HEK293 (cell line): ENCODE data around the gene CNOT2.
A peak's percentile ranks its signal among the peaks of the same experiment; 100 is the strongest.

ENCODE experiments used
- CTCF ChIA-PET: fragments of 350-600 bp; formaldehyde crosslinking; extraction: SDS; loops from one replicate; lab custom pipeline; 2021; ENCODE audit warnings: antibody characterized with exemption; lab: Yijun Ruan, JAX
- POLR2A ChIA-PET: fragments of 300-600 bp; formaldehyde crosslinking; extraction: SDS; loops from one replicate; lab custom pipeline; 2020; ENCODE audit warnings: antibody characterized with exemption, inconsistent platforms; lab: Yijun Ruan, JAX
- H3K27ac ChIP-seq: fragments of 200-500 bp; sonication (Bioruptor generic); 2 replicates; pipeline ENCODE4 v1.5.1; 2014; ENCODE audit warnings: low read depth, low read length, control low read depth, inconsistent platforms; ENCODE audit errors: extremely low read depth
- H3K36me3 ChIP-seq, 2 experiments: fragments of 200-500 bp in 1 of 2; sonication (Bioruptor generic) in 1 of 2; 1 replicate in 1 of 2; 2 replicates in 1 of 2; pipeline ENCODE4 v1.5.1; 2014 to 2017; ENCODE audit warnings: inconsistent platforms in 2 of 2, low read length in 2 of 2; ENCODE audit not compliant: control insufficient read depth in 2 of 2, insufficient read depth in 1 of 2
- H3K4me1 ChIP-seq: fragments of 200-500 bp; sonication (Bioruptor generic); 2 replicates; pipeline ENCODE4 v1.5.1; 2014; ENCODE audit warnings: mild to moderate bottlenecking, low read length, inconsistent platforms; ENCODE audit not compliant: control insufficient read depth, insufficient read depth
- H3K4me3 ChIP-seq: 2 replicates; pipeline ENCODE4 v1.5.1; 2011; ENCODE audit warnings: low read depth, mild to moderate bottlenecking, control low read depth, low read length, moderate library complexity
- H3K9me3 ChIP-seq: fragments of 200-500 bp; sonication (Bioruptor generic); 2 replicates; pipeline ENCODE4 v1.5.1; 2014; ENCODE audit warnings: low read depth, low read length, inconsistent platforms; ENCODE audit not compliant: control insufficient read depth, insufficient read depth
- EGR2 ChIP-seq: fragments of 450-650 bp; formaldehyde crosslinking; IDR thresholded peaks from 2 replicates; pipeline ENCODE4 v1.5.1; 2016; ENCODE audit warnings: low read depth, missing biosample characterization, missing genetic modification characterization
- SP7 ChIP-seq: fragments of 450-650 bp; formaldehyde crosslinking; IDR thresholded peaks from 2 replicates; pipeline ENCODE4 v1.5.1; 2016; ENCODE audit warnings: missing biosample characterization, missing genetic modification characterization
- ZBTB48 ChIP-seq: fragments of 450-650 bp; formaldehyde crosslinking; IDR thresholded peaks from 2 replicates; pipeline ENCODE4 v1.5.1; 2016; ENCODE audit warnings: missing biosample characterization, missing genetic modification characterization
- ZEB2 ChIP-seq: fragments of 450-650 bp; formaldehyde crosslinking; IDR thresholded peaks from 2 replicates; pipeline ENCODE4 v1.5.1; 2016; ENCODE audit warnings: missing biosample characterization, missing genetic modification characterization
- ZFP69B ChIP-seq: fragments of 450-650 bp; formaldehyde crosslinking; IDR thresholded peaks from 2 replicates; pipeline ENCODE4 v1.5.1; 2016; ENCODE audit warnings: missing biosample characterization, missing genetic modification characterization
- ZNF133 ChIP-seq: fragments of 450-650 bp; formaldehyde crosslinking; IDR thresholded peaks from 2 replicates; pipeline ENCODE4 v1.5.1; 2016; ENCODE audit warnings: missing biosample characterization, missing genetic modification characterization
- ZNF174 ChIP-seq: fragments of 450-650 bp; formaldehyde crosslinking; IDR thresholded peaks from 2 replicates; pipeline ENCODE4 v1.5.0; 2017; ENCODE audit warnings: missing biosample characterization, mild to moderate bottlenecking, missing genetic modification characterization
- ZNF19 ChIP-seq: fragments of 450-650 bp; formaldehyde crosslinking; IDR thresholded peaks from 2 replicates; pipeline ENCODE4; 2016; ENCODE audit warnings: missing biosample characterization, missing genetic modification characterization, low read depth
- ZNF335 ChIP-seq: fragments of 450-650 bp; formaldehyde crosslinking; conservative IDR thresholded peaks from 2 replicates; pipeline ENCODE4 v1.5.1; 2016; ENCODE audit warnings: missing biosample characterization, missing genetic modification characterization
- ZNF366 ChIP-seq: fragments of 450-650 bp; formaldehyde crosslinking; conservative IDR thresholded peaks from 2 replicates; pipeline ENCODE4 v1.5.1; 2016; ENCODE audit warnings: missing biosample characterization, missing genetic modification characterization
- ZNF423 ChIP-seq: fragments of 450-650 bp; formaldehyde crosslinking; IDR thresholded peaks from 2 replicates; pipeline ENCODE4 v1.5.1; 2016; ENCODE audit warnings: missing biosample characterization, missing genetic modification characterization
- ZNF501 ChIP-seq: fragments of 450-650 bp; formaldehyde crosslinking; IDR thresholded peaks from 2 replicates; pipeline ENCODE4 v1.5.1; 2016; ENCODE audit warnings: missing biosample characterization, missing genetic modification characterization
- ZNF529 ChIP-seq: fragments of 450-650 bp; formaldehyde crosslinking; IDR thresholded peaks from 2 replicates; pipeline ENCODE4 v1.5.1; 2017; ENCODE audit warnings: missing genetic modification characterization, missing biosample characterization; ENCODE audit not compliant: insufficient replicate concordance
- ZNF600 ChIP-seq: fragments of 450-650 bp; formaldehyde crosslinking; IDR thresholded peaks from 2 replicates; pipeline ENCODE4 v1.5.1; 2016; ENCODE audit warnings: missing biosample characterization, missing genetic modification characterization
- ZXDB ChIP-seq: fragments of 450-650 bp; formaldehyde crosslinking; IDR thresholded peaks from 2 replicates; pipeline ENCODE4 v1.5.1; 2016; ENCODE audit warnings: missing biosample characterization, missing genetic modification characterization
- TF ChIP-seq, protein P1 (sequence below): fragments of 450-650 bp; formaldehyde crosslinking; conservative IDR thresholded peaks from 2 replicates; pipeline ENCODE4 v1.5.1; 2016; ENCODE audit warnings: low read depth, missing biosample characterization, missing genetic modification characterization
- TF ChIP-seq, protein P2 (sequence below): fragments of 450-650 bp; formaldehyde crosslinking; IDR thresholded peaks from 2 replicates; pipeline ENCODE4 v1.5.1; 2017; ENCODE audit warnings: missing biosample characterization, mild to moderate bottlenecking, missing genetic modification characterization, moderate library complexity
- TF ChIP-seq, protein P3 (sequence below): fragments of 450-650 bp; formaldehyde crosslinking; optimal IDR thresholded peaks from 2 replicates; pipeline ENCODE3; 2016; ENCODE audit warnings: missing biosample characterization, mild to moderate bottlenecking, missing genetic modification characterization

CNOT2 gene

DNA sequence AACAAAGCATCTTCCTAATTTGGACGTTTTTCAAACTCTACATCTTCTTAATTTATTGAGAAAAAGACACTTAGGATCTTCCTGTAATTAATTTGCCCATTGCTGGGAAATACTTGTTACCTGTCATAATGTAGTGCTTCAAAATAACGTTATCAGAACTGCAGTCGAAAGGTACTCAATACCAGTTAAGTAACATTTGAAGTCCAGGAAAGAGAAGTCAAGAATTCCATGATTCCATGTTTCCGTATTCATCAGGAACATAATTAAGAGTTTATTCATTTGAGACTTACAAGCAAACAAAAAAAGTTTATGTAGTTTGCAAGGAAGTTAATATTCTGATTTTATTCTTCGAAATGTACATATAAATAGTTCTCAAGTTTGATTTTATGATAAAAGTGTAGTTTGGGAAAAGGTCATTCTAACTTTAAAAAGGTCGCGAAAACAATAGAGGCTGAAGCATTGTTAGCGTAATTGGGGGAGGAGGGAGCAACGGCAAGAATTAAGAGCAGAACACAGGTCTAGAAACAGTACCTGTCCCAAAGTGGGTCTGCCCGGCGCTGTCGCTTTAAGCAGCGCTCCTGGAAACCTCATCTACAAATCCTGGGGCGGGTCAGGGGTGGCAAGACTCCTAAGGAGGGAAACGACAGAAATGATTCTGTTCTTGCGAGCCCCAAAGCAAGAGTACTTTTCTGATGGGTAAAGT is 121.6 kb downstream of the CNOT2 start:
- Histone ChIP-seq H3K4me3 (no peak overlapping the region), H3K27ac (no peak overlapping the region), H3K9me3 (no peaks in the 10 kb centered on the region), H3K36me3 (no peaks in the 10 kb centered on the region), H3K4me1 (peaks cover 3% of the 10 kb centered on the region; the same call in 1 of the 2 replicates)
- CTCF ChIA-PET: no interaction called here
- TF ChIP-seq ZNF335 (tag by site-specific recombination): no peak
- TF ChIP-seq, protein P1, sequence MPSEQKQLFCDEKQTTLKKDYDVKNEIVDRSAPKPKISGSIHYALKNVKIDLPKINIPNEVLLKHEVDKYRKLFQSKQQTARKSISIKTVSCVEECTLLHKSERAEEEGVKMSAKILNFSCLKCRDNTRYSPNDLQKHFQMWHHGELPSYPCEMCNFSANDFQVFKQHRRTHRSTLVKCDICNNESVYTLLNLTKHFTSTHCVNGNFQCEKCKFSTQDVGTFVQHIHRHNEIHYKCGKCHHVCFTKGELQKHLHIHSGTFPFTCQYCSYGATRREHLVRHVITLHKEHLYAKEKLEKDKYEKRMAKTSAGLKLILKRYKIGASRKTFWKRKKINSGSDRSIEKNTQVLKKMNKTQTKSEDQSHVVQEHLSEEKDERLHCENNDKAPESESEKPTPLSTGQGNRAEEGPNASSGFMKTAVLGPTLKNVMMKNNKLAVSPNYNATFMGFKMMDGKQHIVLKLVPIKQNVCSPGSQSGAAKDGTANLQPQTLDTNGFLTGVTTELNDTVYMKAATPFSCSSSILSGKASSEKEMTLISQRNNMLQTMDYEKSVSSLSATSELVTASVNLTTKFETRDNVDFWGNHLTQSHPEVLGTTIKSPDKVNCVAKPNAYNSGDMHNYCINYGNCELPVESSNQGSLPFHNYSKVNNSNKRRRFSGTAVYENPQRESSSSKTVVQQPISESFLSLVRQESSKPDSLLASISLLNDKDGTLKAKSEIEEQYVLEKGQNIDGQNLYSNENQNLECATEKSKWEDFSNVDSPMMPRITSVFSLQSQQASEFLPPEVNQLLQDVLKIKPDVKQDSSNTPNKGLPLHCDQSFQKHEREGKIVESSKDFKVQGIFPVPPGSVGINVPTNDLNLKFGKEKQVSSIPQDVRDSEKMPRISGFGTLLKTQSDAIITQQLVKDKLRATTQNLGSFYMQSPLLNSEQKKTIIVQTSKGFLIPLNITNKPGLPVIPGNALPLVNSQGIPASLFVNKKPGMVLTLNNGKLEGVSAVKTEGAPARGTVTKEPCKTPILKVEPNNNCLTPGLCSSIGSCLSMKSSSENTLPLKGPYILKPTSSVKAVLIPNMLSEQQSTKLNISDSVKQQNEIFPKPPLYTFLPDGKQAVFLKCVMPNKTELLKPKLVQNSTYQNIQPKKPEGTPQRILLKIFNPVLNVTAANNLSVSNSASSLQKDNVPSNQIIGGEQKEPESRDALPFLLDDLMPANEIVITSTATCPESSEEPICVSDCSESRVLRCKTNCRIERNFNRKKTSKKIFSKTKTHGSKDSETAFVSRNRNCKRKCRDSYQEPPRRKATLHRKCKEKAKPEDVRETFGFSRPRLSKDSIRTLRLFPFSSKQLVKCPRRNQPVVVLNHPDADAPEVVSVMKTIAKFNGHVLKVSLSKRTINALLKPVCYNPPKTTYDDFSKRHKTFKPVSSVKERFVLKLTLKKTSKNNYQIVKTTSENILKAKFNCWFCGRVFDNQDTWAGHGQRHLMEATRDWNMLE (tag by site-specific recombination): no peak
- no peak for TF ChIP-seq ZNF19 (tag by site-specific recombination)
- TF ChIP-seq ZNF174: no peak
- TF ChIP-seq ZNF133 (tag by site-specific recombination): no peak
- peak; percentile 38 for TF ChIP-seq ZNF529
- TF ChIP-seq ZBTB48 (tag by site-specific recombination): no peak
- POLR2A ChIA-PET: interaction anchor here (0.6 kb wide), 1 partner anchor 159 kb away, joined by 3 read pairs; no protein-coding TSS in a partner anchor

DNA sequence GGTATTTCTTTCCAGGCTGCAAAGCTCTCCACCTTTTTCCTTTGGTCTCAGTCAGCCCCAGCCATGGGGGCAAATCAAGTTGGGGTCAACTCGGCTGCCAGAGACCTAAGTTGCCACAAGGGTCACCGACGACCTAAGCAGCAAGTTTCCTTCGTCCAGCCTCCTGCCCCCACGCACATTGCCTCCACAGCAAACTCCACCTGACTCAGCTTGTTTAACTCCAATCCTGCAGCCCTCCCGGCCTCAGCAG is 122.1 kb downstream of the CNOT2 start:
- Histone ChIP-seq H3K9me3 (no peaks in the 10 kb centered on the region), H3K36me3 (no peaks in the 10 kb centered on the region), H3K4me3 (peak overlapping the region; percentile 83), H3K4me1 (peaks cover 3% of the 10 kb centered on the region; the same call in 1 of the 2 replicates), H3K27ac (peak overlapping the region; percentile 43; the same call in 1 of the 2 replicates)
- 0 out of 2 replicates have a peak, but pooled peaks have one; percentile 45 for TF ChIP-seq ZNF501 (tag by site-specific recombination)
- TF ChIP-seq ZFP69B: no peak
- no peak for TF ChIP-seq ZNF174
- CTCF ChIA-PET: no interaction called here
- POLR2A ChIA-PET: interaction anchor here (0.6 to 0.8 kb wide), 2 partner anchors 117 to 158 kb away, joined by 3 read pairs; no protein-coding TSS in a partner anchor

DNA sequence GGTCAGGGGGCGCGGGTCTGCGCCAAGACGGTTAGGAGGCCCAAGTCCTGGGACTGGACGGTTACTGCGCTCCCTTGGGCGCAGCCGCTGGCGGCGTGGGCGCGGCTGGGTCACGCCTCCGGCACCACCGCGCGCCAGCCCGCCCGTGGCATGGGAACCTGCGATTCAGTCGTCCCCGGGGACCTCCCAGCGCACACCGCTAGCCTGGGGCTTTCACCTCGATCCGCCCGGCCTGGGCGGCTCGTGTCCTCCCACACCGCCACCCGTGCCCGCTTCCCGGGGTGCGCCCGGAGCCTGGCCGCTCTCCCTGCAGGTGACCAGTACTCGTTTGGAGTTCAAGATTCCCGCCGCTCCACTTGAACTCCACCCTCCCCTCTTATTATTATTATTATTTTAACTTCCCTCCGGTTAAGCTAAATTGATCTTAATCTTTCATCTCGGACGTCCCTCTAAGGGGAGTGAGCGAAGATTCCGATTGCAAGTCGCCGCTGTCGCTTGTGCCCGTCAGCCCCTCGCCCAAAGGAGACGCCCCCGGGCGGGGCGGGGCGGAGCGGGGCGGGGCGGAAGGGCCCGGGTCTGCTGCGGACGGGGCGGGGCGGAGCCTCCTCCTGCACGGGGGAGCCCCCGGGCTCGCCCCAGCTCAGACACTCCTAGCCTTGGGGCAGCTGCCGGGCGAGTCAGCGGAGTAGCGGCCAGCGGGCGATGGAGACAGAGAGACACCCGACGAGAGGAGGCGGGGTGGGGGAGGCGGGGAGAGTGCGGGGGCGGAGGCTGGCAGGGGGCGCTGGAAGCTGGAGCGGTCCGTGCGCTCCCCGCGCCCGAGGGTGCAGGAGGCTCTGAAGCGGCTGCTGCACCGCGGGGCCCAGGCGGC is 122.7 kb downstream of the CNOT2 start, which contains the start of gene KCNMB4:
KCNMB4 (plus strand) TSS at position 643 of the 871 bp plus-strand sequence. CDS start 445 bp downstream, outside the sequence.
- peak within 1 kb of the TSS; percentile 83 for H3K4me3 ChIP-seq
- H3K36me3 ChIP-seq: no peaks in the 10 kb centered on the region; a peak in 1 of 3 replicates
- no peaks in the 10 kb centered on the region for H3K9me3 ChIP-seq
- POLR2A ChIA-PET: interaction anchor here (0.5 to 2.1 kb wide), 7 partner anchors 9 to 207 kb away, joined by 3 to 8 read pairs (median 3); partner anchors contain the start of gene CNOT2
- H3K27ac ChIP-seq: peak within 1 kb of the TSS; percentile 73
- CTCF ChIA-PET: interaction anchor here (0.6 to 1.1 kb wide), 2 partner anchors 9 to 213 kb away, joined by 3 read pairs; no protein-coding TSS in a partner anchor
- peaks cover 3% of the 10 kb centered on the region; the same call in 1 of the 2 replicates for H3K4me1 ChIP-seq
- TF ChIP-seq, protein P2, sequence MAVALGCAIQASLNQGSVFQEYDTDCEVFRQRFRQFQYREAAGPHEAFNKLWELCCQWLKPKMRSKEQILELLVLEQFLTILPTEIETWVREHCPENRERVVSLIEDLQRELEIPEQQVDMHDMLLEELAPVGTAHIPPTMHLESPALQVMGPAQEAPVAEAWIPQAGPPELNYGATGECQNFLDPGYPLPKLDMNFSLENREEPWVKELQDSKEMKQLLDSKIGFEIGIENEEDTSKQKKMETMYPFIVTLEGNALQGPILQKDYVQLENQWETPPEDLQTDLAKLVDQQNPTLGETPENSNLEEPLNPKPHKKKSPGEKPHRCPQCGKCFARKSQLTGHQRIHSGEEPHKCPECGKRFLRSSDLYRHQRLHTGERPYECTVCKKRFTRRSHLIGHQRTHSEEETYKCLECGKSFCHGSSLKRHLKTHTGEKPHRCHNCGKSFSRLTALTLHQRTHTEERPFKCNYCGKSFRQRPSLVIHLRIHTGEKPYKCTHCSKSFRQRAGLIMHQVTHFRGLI (tag by site-specific recombination): peak; percentile 57; the same call in 1 of the 2 replicates
- TF ChIP-seq ZXDB (tag by site-specific recombination): peak; percentile 54
- peak; percentile 64 for TF ChIP-seq EGR2
- TF ChIP-seq ZNF335 (tag by site-specific recombination): peak; percentile 89
- no peak for TF ChIP-seq ZNF366 (tag by site-specific recombination)
- peak; percentile 91 for TF ChIP-seq ZNF423 (tag by site-specific recombination)
- TF ChIP-seq ZEB2 (tag by site-specific recombination): peak; percentile 69; the same call in 1 of the 2 replicates
- peak; percentile 72 for TF ChIP-seq SP7 (tag by site-specific recombination)
- TF ChIP-seq ZNF600 (tag by site-specific recombination): no peak
- TF ChIP-seq, protein P3, sequence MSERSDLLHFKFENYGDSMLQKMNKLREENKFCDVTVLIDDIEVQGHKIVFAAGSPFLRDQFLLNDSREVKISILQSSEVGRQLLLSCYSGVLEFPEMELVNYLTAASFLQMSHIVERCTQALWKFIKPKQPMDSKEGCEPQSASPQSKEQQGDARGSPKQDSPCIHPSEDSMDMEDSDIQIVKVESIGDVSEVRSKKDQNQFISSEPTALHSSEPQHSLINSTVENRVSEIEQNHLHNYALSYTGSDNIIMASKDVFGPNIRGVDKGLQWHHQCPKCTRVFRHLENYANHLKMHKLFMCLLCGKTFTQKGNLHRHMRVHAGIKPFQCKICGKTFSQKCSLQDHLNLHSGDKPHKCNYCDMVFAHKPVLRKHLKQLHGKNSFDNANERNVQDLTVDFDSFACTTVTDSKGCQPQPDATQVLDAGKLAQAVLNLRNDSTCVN (tag by site-specific recombination): peak; percentile 95
